Amniotic epithelial cell (primary cell): ENCODE results near the gene SLX9.

Source experiments
- DNase-seq: peaks from one replicate; pipeline ENCODE4 v3.0.0-alpha.2; 2010; ENCODE audit warnings: low read depth

Gene SLX9, protein sequence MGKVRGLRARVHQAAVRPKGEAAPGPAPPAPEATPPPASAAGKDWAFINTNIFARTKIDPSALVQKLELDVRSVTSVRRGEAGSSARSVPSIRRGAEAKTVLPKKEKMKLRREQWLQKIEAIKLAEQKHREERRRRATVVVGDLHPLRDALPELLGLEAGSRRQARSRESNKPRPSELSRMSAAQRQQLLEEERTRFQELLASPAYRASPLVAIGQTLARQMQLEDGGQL

DNA sequence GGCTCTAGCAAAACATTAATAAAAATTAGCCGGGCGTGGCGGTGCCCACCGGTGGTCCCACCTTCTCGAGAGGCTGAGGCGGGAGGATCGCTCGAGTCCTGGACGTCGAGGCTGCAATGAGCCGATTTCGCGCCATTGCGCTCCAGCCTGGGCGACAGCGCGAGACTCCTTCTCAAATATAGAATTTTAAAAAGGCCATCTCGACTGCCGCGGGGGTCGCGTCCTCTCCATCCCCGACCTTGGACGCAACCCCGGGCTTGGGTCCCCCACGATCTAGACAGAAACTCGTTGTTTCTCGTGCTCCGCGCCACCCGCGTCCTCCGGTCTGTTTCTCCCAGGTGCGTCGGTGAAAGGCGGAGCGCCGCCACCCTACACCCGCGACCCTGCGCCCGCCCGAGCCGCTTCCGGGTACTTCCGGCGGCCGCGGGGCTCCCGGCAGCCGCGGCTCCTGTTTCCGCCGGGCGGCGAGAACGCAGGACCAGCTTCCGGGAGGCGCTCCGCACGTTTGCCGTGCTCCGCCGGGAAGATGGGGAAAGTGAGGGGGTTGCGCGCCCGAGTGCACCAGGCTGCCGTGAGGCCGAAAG, at the start of gene SLX9:
Gene SLX9 (plus strand): TSS at position 498 of the 584 bp plus-strand sequence. CDS start 29 bp downstream, at position 527.
- DNase-seq, result peak; percentile 69

DNA sequence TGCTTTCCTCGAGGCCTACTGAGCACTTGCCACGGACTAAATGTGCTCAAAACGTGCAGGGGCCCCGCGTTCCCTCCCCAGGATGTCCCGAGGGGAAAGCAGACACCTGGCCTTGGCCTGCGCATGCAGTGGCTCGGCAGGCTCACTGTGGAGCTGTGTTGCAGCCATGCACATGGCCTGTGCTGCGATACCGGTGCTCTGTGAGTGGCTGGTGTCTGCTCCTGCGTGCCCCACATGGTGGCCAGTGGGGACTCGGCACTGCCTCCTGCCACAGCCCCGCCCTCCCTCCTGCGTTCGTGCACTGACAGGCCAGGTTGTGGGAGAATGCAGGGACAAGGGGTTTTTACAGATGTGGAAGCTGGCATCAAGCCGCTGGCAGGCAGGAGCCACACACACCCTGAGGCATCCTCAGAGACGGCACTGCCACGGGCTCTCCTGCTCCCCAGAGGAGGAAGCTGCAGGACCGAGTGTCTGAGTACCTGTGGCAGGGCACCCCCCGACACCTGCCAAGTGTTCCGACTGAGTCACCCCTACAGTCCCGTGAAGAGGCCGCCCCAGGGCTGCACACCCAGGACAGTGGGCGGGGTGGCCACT, 49.4 kb upstream of the SLX9 start:
- DNase-seq, result no peak

DNA sequence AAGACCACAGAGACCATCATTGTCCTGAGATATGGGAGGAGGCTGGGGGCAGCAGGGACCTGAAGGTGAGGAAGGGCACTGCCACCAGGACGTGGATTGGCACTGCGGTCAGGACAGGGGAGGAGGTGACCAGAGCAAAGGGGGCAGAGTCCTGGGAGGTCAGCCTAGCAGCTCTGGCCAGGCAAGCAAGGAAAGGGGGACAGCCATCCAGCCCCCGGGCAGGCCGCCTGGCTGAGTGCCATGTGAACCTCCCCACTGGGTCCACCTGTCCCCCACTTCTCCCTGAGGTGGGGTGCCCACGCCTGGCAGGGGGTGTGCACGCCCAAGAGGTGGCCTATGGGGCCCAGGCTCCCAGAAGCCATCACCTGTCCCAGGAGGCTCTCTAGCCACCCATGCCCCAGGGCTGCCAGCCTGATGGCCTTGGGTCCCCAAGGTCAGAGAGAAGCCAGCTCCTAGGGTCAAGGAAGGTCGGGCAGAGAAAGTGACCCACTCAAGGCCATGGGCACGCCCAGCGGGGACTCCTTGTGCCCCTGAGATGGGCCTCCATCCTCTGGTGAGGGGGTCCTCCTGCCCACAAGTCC, 48.8 kb upstream of the SLX9 start:
- no peak for DNase-seq

DNA sequence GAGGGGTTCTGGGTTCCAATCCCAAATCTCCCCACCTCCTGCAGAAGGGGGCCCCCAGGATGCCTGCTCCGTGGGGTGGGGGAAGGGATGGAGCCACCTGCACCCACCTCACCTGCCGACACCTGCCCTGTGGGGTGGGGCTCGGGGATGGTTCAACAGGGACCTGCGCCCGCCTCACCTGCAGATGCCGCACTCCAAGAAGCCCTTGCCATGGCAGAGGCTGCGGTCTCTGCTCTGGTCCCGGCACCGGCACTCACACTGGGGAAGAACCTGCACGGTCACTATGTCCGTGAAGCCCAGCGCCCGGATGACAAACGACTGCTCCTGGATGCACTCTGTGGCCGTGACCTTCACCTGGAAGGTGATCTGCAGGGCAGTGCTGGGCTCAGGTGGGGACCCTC, 48.2 kb upstream of the SLX9 start:
- DNase-seq, result no peak

DNA sequence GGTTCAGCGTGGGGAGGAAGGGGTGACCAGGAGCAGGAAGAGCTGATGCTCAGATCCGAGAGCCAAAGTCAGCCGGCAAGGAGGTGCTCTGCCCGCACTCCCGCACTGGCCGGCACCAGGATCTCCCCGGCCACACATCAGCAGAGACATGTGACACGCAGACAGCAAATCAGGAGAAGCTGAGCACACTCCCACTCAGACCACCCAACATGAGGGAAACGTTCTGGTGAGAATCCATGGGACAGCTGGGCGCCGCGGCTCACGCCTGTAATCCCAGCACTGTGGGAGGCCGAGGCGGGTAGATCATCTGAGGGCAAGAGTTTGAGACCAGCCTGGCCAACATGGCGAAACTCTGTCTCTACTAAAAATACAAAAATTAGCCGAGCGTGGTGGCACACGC, 47.7 kb upstream of the SLX9 start:
- DNase-seq, result peak; percentile 35

DNA sequence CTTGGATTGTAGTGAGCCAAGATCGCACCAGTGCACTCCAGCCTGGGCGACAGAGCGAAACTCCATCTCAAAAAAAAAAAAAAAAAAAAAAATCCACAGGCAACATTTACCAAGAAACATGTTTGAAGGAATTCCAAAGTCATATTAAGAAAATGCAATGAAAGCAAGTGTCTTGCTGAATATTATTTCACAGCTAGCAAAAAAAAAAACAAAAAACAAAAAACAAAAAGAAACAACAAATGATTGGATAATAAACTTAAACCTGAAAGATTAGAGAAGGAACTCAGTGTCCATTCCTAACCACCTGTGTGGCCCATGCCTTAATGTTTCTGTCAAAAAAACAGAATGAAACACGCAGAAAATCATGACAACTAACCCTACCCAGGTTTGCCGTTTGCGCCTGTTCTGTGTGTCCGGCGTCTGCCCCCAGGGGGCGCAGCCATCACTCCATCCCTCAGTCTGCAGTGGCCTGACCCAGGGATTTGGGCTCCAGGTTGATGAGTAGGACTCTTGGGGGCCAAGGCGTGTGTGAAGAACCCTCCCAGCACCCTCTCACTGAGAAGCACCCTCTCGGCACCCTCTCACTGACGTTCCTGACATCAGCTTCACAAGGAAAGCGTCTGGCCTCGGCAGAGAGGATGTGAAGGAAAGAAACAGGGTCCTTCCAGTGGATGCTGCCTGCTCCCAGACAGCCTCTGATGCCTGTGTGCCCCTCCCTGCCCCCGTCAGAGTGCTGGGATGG, 47.1 kb upstream of the SLX9 start:
- peak; percentile 35 for DNase-seq

DNA sequence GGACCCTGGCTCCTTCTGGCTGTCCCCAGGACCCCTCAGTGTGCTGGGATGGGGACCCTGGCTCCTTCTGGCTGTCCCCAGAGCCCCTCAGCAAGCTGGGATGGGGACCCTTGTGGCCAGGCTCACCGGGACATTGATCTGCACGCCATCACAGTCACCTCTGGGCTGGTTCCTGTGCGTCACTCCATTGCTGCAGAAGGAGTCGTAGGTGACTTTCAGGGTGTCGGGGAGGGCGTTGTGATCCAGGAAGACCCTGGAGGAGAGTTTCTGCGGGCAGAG, 46.6 kb upstream of the SLX9 start:
- DNase-seq, result no peak

DNA sequence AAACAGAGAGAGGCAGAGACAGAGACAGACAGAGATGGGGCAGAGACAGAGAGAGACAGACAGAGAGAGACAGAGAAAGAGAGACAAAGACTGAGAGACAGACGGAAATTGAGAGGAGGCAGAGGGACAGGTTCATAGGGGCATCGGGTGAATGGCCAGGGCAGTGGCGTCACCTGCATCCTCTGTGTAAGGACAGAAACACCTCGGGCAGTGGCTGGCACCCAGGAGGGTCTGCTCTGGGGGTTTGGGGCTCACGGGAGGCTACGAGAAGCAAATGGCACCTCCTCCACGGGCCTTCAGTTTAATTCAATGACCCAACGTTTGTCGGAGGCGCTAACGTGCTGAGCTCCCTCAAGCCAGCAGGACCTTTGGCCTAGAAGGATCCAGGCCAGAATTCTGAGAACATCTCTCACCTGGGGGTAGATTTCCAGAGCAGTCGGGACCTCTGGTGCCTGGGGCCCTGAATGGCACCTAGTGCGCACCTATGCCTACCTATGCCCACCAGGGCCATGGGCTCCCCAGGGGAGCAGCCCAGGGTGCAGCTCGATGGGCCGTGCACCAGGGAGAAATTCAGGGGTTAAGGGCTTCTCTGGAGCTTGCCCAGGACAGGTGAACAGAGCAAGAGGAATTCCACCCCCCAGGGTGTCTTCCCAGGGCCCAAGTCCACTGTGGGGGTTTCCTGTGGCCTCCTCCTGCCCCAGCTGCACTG, 45.7 kb upstream of the SLX9 start:
- DNase-seq, result no peak

DNA sequence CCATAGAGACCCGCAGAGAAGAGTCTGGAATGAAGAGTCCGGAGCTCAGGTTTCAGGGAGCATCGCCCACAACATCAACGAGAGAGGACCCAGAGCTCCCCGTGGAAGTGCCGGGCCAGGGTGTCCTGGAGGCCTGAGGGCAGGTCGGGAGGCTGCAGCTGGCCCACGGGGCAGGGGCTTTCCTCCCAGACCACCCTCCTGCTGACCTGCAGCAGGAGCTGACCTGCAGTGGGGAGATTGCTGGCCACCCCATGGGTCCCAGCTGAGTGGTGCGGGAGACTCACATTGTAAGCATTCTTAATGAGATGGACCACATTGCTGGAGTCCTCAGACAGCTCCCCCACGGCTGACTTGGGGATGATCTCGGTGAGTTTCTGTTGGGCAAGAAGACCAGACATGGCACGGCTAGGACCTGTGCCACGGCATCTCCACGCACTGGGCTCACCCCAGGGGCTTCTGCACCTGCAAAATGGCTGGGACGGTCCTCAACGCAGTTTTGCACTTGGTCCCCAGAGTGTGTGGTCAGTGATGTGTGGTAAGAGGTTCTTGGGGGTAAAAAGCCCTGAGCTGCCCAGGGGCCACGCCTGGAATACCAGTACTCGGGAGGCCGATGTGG, 45.0 kb upstream of the SLX9 start:
- DNase-seq, result no peak

DNA sequence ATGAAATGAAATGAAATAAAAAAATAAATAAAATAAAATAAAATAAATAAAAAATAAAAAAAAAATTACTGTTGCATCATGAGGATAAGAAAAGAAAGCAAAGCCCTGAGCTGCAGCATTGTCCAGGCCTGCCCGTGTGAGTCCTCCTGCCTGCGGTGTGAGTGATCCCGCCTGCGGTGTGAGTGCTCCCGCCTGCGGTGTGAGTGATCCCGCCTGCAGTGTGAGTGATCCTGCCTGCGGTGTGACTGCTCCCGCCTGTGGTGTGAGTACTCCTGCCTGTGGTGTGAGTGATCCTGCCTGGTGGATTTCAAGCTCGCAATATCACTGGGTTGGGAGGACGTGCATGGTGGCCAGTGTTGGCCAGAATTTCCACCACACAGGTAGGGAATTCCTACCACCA, 44.0 kb upstream of the SLX9 start:
- no peak for DNase-seq

DNA sequence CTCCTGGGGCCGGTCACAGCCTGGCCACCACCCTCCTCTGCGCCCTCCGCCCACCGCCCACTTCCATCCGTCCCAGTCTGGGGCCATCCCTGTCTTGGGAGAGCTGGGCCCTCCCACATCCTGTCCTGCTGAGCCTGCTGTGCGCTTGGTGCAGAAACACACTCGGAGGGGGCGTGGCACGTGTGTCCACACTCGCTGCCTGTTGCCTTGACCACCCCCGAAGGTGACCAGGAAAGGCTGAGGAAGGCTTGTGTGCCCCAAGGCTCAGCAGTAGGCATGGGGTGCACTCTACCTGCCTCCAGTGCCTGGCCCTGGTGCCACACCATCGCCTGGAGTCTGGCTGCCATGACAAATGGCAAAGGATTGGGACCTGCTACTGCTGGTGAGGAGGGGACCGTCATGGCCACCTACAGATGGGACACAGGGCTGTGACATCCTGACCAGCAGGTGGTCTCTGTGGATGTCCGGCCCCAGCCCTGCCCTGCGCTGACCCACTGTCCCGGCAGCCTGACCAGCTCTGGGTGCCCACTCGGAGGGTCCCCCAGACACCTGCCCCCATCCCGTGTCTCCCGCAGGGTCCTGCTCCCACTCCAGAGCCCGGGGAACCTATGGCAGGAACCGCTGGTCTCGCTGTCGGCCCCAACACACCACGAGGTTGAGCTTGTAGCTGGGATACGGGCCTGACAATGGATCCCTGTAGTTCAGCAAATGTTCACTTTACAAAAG, 43.1 kb upstream of the SLX9 start:
- no peak for DNase-seq

DNA sequence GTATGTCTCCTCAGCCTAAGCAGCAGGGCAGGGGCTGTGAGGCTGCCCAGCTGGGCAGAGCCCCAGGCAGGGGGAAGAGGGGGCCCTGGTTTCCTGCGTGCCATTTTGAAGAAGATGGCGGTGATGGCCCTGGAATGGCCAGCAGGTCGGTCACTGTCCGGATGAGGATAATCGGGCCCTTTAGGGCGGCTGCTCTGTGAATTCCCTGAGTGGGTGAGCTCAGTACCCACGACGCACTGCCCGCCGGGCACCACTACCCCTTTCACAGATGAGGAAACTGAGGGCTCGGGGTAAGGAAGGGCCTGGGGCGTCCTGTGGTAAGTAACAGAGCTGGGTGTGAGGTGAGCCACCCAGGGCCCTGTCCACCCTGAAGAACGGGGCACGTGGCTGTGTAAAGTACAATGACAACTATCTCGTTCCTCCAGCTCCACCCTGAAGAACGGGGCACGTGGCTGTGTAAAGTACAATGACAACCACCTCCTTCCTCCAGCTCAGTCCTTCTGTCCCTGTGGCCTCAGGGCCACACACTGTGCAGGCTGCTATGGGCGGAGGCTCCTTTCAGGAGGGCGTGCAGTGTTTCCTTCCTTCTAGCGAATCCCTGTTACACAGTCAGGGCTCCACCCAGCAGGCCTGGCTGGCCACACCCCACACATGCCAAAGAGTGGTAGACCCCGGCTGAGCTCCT, 42.4 kb upstream of the SLX9 start:
- DNase-seq, result no peak

DNA sequence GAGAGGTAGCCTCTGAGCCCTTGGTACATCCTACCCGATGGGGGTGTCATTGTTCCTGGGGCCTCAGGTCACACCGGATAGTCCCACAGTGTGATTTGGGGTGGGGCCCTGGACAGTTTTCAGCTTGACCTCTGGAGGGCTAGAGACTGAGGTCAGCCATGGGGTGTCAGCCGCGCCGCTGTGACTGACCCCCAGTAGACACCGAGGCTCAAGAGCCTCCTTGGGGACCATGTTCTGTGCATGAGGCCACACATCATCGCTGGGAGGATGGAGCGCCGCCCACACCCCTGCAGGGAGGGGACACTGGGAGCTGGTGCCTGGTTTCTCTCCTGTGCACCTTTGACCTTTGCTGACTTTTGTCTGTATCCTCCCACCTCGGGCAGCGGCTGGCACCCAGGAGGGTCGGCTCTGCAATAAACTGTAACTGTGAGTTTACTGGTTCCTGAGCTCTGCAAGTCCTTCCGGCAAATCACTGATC, 41.8 kb upstream of the SLX9 start:
- no peak for DNase-seq

DNA sequence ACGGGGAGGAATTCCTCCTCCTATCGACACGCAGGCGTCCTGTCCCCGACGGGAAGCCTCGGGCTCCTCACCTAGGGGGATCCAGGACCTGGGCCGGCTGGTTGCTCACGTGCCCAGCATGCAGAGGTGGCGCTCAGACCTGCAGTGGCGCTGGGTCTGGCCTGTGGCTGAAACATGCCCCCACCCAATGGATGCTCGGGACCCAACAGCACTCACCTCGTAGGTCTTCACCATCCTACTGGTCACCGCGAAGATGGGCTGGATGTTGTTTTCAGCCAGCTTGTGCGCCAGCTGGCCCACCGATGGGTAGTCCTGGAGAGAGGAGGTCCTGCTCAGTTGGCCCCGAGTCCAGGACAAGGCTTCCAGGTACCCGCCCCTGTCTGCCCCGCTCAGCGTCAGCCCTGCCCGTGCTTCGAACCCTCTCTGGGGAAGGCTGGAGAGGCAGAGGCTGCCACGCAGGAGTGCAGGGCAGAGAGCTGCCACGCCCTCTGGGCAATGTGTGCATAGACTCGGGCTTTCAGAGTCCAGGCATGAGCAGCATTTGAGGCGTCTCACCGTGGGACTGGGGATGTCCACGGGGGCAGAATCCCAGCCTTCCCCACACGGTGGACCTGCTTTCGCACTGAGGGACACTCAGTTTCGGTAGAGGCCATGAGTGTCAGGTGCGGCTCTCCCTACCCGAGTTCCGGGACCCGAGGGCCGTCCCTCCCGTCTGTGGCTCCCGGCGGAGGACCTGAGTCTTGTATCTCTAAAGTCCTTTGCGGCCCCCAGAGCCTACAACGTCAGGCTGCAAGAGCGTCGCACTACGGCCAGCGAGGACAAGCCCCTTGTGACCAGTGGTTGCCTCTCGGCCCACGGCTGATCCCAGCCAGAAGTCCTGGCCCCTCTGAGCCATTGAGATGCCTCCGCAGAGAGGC, 40.7 kb upstream of the SLX9 start:
- DNase-seq, result no peak

DNA sequence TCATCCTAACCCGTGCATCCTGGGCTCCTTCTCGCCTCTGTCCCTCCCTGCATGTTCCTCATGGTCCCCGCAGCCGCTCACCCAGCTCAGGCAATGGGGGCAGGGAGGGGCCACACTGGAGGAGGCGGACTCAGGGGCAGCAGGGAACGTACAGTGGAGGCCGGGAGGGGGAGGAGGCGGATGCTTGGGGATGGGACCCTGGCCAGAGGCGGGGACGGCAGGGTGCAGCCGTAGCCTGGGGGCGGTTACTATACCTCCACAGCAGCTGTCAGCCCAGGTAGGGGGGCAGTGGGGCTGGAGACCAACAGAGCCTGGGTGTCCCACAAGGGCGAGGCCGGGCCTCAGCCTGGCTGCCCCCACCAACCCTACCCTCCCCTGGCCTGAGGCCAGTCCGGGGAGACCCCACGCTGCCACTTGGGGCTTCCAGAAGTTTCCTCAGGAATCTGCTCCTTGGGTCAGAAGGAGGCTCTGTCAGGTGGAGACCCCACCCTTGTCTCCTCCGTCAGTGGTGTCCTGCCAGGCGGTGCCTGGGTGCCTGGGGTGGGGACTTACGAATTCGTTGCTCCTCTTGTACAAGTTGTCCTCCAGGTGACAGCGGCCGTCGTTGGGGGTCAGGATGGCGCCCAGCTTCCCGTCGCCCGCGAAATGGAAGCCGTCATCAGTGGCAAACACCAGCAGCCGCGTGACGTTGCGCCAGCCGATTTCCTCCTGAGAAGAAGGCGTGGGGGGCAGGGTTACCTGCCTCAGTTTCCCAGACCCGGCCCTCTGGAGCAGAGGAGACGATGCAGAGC, 39.9 kb upstream of the SLX9 start:
- DNase-seq, result no peak

DNA sequence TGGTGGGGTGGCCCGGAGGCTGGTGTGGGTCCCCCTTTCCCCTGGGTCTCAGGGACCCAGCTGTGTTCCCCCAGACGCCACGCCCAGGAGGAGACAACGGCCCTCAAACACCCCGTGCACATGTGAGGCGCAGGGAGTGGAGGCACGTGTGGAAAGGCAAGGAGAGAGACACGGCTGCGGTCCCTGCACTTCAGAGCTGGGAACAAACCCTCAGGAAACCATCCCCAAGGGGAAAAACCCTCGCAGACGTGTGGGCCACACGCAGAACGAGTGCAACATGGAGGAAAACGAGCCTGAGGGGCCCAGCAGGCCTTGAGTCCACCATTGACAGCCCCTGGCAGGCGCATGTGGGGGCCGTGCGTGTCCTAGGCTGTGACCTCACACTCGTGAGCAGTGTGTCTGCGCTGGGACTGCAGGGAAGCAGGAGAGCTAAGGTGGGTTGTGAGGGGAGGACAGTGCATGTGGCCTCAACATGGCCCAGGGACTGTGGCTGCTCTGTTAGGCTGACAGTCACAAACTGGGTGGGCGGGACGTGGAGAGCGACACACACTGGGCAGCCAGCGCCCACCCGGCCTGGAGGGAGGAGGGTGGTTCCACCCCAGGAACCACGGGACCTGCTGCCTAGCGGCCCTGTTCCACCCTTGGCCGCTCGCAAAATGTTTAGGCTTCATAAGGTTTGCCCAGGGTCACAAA, 39.1 kb upstream of the SLX9 start:
- DNase-seq, result no peak

DNA sequence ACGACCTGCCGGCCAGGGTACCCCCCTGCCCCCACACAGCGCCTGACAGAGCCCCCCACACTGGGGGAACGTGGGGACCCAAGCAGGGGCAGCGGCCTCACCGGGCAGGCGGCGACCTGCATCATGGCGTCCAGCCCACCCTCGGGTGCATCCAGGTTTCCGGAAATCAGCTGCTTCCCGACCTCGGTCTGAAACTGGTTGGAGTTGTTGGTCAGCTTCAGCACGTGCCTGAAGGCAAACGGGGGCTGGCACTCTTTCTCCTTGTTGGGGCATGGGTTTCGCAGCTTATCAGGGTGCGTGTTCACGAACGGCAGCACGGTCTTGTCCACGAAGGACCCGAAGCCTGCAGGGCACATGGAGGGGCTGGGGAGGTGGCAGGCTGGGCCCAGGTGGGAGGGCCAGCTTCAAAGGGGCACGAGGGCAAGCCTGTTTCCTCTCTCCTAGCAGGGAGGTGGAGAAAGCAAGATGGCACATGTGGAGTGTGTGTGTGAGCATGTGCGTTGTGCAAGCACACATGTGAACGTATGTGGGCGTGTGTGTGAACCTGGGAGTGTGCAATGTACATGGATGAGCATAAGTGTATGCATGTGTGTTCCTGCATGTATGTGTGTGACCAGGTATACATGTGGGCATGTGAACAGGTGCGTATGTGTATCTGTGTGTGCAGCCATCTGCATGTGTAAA, 38.3 kb upstream of the SLX9 start:
- DNase-seq, result no peak
